LNCaP clone FGC (cell line): ENCODE measurements around the gene SLC25A36.
"Not testable (repeated sequence)": the region's sequence is repeated elsewhere in the genome, so short reads cannot be mapped to it uniquely, and the experiment has no call there.

Source experiments
- DNase-seq: peaks from one replicate; pipeline ENCODE4 v3.0.0-alpha.2; 2011; ENCODE audit warnings: low read depth
- H3K4me3 ChIP-seq: 2 replicates; pipeline ENCODE4 v1.5.1; 2011; ENCODE audit warnings: mild to moderate bottlenecking, low read depth, low read length, control low read depth
- TF ChIP-seq, protein P1 (sequence below): IDR thresholded peaks from 2 replicates; pipeline ENCODE4 v1.5.1; 2012; ENCODE audit warnings: mild to moderate bottlenecking; ENCODE audit not compliant: control insufficient read depth, insufficient read depth; ENCODE audit errors: extremely low read depth

Gene SLC25A36

DNA sequence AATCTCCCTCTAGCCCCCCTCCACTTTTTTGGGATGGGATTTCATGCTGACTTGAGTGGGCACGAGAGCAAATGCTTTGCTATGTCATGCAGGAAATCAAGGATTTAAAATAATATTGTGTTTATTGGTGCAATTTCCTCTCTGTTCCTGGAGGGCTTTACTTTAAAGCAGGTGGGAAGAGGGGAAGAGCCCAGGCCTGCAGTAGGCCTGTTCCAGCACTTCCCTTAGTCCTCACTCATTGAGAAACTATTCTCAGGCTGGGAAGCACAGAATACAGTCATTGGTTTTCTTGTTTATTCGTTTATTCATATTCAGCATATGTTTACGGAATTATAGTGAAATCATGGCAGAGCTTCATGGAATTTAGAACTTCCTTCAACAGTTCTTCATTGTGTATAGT, 67.9 kb downstream of the SLC25A36 start:
- TF ChIP-seq, protein P1, sequence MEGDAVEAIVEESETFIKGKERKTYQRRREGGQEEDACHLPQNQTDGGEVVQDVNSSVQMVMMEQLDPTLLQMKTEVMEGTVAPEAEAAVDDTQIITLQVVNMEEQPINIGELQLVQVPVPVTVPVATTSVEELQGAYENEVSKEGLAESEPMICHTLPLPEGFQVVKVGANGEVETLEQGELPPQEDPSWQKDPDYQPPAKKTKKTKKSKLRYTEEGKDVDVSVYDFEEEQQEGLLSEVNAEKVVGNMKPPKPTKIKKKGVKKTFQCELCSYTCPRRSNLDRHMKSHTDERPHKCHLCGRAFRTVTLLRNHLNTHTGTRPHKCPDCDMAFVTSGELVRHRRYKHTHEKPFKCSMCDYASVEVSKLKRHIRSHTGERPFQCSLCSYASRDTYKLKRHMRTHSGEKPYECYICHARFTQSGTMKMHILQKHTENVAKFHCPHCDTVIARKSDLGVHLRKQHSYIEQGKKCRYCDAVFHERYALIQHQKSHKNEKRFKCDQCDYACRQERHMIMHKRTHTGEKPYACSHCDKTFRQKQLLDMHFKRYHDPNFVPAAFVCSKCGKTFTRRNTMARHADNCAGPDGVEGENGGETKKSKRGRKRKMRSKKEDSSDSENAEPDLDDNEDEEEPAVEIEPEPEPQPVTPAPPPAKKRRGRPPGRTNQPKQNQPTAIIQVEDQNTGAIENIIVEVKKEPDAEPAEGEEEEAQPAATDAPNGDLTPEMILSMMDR = no peak
- no peak overlapping the region for H3K4me3 ChIP-seq
- no peak for DNase-seq

DNA sequence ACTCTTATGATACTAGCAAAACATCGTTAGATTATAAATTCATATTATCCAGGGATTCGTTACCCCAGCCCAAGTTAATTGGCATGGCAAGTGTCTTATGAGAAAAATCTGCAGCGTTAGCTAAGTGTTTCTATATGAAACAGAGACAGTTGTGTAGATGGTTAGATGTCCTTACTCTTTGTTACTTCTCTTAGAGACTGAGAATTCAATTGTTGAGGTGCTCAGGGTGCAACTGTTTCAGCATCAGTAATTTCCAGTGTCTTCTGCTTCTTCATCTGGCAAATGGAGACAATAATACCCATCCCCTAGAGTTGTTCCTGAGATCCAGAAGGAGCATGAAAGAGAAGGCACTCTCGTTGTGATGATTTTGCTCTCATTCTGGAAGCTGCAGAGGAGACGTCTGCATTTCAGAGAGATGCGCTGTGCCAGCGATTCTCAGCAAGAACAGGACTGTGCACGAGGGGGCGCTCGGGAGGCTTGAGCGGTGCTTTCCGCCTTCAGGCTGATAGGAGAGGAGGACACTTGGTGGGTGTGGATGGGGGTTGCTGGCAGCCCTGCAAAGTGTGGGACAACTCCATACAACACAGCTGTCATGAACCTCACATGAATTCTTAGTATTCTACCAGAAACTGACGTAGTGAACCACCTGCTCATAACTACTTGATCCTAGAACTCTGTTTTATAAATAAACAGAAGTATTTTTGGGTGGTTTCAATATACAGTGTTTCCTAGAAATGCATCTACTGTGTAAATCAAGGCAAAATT, 69.8 kb downstream of the SLC25A36 start:
- no peak overlapping the region for H3K4me3 ChIP-seq
- DNase-seq = peak; percentile 15

DNA sequence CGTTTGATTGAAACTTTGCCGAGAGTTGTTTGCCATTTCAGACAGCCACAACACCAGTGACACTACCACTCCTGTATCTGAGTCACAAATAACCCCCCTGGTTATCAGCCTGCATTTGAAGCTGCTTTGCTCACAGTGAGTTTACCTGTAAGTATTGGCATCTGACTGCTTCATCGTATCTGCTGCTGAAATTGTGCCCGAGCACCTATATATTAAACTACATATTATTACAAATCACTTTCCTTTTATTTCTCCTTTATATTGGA, 70.3 kb downstream of the SLC25A36 start:
- TF ChIP-seq, protein P1 = no peak
- DNase-seq = no peak
- no peak overlapping the region for H3K4me3 ChIP-seq

More for the DNA sequence above, 69.8 kb downstream of the SLC25A36 start:
- TF ChIP-seq, protein P1 = peak; percentile 97

DNA sequence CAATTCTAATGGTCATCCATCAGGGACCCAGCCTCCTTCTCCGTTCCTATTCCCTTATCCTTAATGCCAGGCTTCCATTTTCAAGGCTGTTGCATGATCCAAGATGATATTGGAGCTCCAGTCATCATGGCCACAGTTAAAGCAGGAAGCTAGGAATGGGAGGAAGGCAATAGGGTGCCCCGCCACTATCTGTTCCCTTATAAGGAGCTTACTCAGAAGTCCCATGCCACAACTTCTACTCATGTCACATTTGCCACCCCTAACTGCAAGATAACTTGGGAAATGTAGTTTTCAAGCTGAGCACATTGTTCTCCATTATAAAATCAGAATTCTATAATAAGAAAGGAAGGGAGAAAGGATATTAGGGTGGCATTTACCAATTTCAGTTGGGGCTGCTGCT, 70.9 kb downstream of the SLC25A36 start:
- TF ChIP-seq, protein P1 = no peak
- H3K4me3 ChIP-seq = no peak overlapping the region
- no peak for DNase-seq

DNA sequence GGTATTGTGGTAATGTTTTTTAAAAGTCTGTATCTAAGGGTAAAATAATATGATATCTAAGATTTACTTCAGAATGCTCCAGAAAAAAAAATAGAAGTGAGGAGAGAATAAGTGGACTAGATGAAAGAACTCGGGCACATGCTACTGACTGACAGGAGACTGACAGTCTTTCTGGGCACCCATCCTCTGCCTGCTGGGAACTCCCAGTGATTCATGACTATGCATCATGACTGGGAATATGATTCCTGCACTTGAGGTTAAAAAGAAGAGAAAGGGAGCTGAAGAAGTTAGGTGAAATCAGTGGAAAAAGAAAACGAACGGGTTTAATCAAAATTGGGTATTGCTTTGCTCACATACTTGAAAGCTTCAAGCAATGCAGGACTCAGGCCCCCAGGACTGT, 73.8 kb downstream of the SLC25A36 start:
- H3K4me3 ChIP-seq = no peak overlapping the region
- DNase-seq = no peak
- TF ChIP-seq, protein P1 = no peak

DNA sequence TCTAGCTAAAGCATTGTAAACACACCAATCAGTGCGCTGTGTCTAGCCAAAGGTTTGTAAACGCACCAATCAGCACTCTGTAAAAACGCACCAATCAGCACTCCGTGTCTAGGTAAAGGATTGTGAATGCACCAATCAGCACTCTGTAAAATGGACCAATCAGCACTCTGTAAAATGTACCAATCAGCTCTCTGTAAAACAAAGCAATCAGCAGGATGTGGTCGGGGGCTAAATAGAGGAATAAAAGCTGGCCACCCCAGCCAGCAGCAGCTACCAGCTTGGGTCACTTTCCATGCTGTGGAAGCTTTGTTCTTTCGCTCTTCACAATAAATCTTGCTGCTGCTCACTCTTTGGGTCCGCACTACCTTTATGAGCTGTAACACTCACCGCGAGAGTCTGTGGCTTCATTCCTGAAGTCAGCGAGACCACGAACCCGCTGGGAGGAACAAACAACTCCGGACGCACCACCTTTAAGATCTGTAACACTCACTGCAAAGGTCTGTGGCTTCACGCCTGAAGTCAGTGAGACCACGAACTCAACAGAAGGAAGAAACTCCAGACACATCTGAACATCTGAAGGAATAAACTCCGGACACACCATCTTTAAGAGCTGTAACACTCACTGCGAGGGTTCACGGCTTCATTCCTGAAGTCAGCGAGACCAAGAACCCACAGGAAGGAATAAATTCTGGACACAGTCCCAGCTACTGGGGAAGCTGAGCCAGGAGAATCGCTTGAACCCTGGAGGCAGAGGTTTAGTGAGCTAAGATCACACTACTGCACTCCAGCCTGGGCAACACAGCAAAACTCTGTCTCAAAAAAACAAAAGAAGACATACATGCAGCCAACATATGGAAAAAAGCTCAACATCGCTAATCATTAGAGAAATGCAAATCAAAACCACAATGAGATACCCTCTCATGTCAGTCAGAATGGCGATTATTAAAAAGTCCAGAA, 76.0 kb downstream of the SLC25A36 start:
- not testable (repeated sequence) for H3K4me3 ChIP-seq, DNase-seq

DNA sequence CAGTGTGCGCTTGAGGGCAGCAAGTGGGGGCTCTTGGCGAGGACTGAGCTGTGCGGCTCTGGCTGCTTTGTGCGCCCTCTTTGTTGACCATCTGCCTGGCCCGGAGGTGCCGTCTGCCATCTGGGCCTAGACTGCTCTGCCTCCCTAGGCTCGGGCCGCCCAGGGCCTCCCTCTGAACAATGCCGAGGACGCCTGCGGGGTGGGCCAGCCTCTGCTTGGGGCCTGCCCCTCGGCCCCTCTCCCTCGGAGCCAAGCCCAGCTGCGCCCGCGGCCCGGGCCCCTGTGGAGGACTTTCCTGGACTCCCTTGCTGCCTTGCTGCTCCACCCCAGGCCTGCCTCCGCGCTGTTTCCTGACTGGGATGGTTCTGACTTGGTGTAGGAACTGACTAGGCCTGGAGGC, 77.6 kb downstream of the SLC25A36 start:
- TF ChIP-seq, protein P1 = no peak
- no peak for DNase-seq
- H3K4me3 ChIP-seq = no peak overlapping the region
